ENCODE measurements around the gene SLC35G6.
"Not testable (repeated sequence)": the region's sequence is repeated elsewhere in the genome, so short reads cannot be mapped to it uniquely, and the experiment has no call there.

The SLC35G6 gene

GRCh38 chr17:7479213-7480088 lies 1.8 kb upstream of the SLC35G6 start, which contains the start of gene ZBTB4:
ZBTB4 (minus strand) TSS chr17:7479631; CDS start chr17:7466801, 12,830 bp downstream.
- DNase-seq = peak in 1 of 2 experiments; percentile 42

DNA sequence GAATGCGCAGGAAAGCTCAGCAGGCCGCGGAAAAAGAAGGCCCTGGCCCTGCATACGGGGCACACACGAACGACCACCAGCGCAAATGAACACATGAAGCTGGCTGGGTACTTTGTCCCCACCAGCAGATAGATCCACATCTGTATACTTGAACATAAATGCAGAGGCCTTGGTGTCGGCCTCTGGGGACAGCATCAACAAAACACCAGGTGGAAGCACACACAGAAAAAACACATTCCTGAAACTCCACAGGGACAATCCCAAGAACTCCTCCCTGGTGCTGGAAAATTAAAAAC lies 1.2 kb upstream of the SLC35G6 start:
- no peak for DNase-seq

DNA sequence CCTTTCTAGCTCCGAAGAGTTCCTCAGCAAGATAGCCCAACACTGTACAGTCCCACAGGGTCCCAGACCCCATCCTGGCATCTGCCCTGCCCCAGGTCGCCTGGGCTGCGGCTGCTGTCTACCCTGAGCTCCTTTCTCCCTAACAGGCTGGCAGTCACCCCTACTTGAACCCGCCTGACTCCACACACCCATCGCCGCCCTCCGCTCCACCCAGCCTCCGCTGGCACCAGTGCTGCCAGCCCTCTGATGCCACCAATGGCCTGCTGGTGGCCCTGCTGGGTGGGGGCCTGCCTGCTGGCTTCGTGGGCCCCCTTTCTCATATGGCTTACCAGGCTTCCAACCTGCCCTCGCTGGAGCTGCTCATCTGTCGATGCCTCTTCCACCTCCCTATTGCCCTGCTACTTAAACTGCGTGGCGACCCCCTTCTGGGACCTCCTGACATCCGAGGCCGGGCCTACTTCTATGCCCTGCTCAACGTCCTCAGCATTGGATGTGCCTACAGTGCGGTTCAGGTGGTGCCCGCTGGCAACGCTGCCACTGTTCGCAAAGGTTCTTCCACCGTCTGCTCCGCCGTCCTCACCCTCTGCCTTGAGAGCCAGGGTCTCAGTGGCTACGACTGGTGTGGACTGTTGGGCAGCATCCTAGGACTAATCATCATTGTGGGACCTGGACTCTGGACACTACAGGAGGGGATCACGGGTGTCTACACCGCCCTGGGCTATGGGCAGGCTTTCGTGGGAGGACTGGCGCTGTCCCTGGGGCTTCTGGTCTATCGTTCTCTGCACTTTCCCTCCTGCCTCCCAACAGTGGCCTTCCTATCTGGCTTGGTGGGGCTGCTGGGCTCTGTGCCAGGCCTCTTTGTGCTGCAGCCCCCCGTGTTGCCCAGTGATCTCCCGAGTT lies 846 bp downstream of the SLC35G6 start:
- DNase-seq = not testable (repeated sequence)

DNA sequence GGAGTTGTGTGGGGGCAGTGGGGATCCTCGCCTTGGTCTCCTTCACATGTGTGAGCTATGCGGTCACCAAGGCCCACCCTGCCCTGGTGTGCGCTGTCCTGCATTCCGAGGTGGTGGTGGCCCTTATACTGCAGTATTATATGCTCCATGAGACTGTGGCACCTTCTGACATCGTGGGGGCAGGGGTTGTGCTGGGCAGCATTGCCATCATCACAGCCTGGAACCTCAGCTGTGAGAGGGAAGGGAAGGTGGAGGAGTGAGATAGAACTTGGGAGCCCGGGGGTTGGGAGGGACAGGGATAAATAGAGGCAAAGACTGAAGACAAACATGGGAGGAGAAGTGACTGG lies 1.5 kb downstream of the SLC35G6 start:
- DNase-seq = not testable (repeated sequence)

GRCh38 chr17:7483255-7484066 lies 2.2 kb downstream of the SLC35G6 start:
- DNase-seq = peak; percentile 85 to 91

GRCh38 chr17:7484067-7484918 lies 3.0 kb downstream of the SLC35G6 start, which contains the start of gene POLR2A:
POLR2A (plus strand) TSS chr17:7484366.
- DNase-seq = peak; percentile 90 to 96

DNA sequence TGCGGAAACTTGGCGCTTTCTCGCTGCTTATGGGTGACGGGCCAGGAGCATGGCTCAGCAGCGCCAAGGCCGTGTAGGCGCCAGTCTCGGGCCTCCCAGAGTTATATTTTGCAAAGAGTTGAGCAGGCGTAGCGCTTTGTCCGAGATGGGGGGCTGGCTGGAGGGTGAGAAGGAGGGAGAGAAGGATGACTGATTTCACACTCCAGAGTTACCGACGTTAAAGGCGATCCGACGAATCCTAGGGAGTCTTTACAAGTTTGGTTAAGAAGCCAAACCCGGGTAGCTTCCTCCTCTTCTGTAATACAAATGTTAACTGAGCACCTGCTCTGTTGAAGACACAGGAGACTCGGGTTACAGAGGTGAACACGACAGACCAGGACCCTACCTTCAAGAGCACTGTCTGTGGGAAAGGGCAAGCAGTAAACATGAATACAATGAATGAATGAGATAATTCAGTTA lies 3.7 kb downstream of the SLC35G6 start:
- DNase-seq = no peak

DNA sequence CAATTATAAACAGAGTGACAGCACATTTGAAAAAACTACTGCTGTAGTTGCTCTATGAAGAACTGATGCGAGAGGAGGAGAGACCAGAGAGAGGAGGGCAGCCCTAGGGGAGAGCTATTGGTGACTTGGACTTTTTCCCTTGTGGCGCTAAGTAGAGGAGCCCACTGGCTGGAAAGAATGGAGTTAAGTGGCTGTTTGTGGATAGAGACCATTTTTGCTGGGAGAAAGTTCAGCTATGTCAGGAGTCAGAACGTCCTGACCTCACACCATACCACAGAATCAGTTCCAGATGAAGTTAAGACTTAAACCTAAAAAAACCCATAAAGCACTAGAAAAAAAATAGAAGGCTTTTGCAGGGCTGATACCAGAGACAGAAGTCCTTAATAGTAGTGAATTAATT lies 4.9 kb downstream of the SLC35G6 start:
- no peak for DNase-seq

DNA sequence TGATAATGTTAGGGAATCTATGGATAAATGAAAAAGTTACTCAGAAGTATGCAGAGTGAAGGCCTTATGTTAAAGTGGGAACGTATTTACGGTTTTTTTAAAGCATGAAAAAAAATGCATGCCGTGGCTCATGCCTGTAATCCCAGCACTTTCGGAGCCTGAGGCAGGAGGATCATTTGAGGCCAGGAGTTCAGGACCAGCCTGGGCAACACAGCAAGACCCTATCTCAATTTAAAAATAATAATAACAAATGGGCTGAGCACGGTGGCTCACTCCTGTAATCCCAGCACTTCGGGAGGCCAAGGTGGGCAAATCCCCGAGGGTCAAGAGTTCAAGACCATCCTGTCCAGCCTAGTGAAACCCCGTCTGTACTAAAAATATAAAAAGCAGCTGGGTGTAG lies 8.9 kb downstream of the SLC35G6 start:
- DNase-seq = no peak

- no peak for DNase-seq
These were observed 10.3 kb downstream of the SLC35G6 start for GRCh38 chr17:7491583-7491982.

- DNase-seq = no peak
These were observed 12.7 kb downstream of the SLC35G6 start for GRCh38 chr17:7493941-7494340.

DNA sequence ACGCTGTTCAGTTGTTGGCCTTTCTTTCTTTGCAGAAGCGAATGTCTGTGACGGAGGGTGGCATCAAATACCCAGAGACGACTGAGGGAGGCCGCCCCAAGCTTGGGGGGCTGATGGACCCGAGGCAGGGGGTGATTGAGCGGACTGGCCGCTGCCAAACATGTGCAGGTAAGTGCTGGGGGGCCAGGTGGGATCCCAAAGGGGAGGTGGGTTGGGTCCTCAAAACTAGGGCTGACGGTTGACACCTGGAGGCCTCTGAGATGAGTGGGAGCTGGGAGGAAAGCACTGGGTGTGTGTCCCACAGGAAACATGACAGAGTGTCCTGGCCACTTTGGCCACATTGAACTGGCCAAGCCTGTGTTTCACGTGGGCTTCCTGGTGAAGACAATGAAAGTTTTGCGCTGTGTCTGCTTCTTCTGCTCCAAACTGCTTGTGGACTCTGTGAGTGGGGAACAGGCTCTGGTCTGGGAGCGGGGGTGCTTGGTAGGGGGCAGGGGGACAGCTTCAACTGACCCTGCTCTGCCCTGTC lies 14.7 kb downstream of the SLC35G6 start:
- no peak for DNase-seq

GRCh38 chr17:7496470-7497183 lies 15.4 kb downstream of the SLC35G6 start:
- no peak for DNase-seq

DNA sequence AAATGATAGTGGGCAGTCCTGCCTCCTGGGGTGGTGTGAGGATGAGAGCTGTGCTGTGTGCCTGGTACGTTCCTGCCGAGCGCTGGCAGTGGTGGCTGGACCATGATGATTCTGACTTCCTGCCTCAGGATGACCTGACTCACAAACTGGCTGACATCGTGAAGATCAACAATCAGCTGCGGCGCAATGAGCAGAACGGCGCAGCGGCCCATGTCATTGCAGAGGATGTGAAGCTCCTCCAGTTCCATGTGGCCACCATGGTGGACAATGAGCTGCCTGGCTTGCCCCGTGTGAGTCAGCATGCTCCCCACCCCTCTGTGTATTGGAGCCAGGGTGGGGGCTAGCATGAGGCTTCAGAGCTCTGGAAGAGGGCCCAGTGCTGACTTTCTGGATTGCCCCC lies 16.0 kb downstream of the SLC35G6 start:
- no peak for DNase-seq

- DNase-seq = no peak
These were observed 16.4 kb downstream of the SLC35G6 start for GRCh38 chr17:7497636-7498035.

DNA sequence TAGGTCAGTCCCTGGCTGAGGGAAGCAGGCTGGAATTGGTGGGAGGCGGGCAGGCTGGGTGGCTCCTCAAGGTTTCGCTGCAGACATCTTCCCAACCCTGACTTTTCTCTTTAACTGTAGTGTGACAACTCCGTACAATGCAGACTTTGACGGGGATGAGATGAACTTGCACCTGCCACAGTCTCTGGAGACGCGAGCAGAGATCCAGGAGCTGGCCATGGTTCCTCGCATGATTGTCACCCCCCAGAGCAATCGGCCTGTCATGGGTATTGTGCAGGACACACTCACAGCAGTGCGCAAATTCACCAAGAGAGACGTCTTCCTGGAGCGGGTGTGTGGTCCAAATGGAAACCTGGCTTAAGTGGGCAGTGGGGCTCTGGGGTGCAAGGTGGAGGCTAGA lies 17.9 kb downstream of the SLC35G6 start:
- DNase-seq = no peak

GRCh38 chr17:7501729-7502128 lies 20.5 kb downstream of the SLC35G6 start:
- DNase-seq = no peak

GRCh38 chr17:7502171-7502847 lies 21.1 kb downstream of the SLC35G6 start:
- no peak for DNase-seq

DNA sequence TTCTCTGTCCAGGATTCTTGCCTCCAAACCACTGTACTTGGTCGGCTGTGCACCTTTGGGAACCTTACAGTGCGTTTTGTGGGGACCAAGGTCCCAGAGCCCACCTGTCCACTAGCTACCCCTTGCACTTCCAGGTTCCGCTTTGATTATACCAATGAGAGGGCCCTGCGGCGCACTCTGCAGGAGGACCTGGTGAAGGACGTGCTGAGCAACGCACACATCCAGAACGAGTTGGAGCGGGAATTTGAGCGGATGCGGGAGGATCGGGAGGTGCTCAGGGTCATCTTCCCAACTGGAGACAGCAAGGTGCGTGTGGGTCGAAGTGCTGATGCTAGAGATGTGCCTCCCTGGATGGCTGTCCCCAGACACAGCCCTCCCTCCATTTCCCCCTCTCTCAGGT lies 21.7 kb downstream of the SLC35G6 start:
- DNase-seq = no peak

DNA sequence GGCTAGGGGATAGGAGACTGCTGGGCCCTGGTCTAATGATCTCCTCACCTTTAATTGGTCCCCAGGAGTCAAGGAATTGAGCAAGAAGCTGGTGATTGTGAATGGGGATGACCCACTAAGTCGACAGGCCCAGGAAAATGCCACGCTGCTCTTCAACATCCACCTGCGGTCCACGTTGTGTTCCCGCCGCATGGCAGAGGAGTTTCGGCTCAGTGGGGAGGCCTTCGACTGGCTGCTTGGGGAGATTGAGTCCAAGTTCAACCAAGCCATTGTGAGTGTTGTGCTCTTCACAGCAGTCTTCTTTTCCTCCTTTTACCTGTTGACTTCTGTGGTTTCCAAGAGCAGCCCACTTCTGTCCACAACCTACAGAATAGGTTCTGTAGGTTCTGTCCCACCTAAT lies 22.3 kb downstream of the SLC35G6 start:
- DNase-seq = no peak
